Mesothelial cell of epicardium (in vitro differentiated cells): ENCODE data around the gene ABCC4. TPM values are rescaled to one million over a fixed set of nuclear protein-coding genes. Genes with fewer than 3 reads are reported as not detected.

Source experiments
- DNase-seq, 2 experiments: peaks; one replicate each; pipeline ENCODE4 v3.0.0; 2021; ENCODE audit warnings: low spot score in 2 of 2; ENCODE audit not compliant: unreplicated experiment in 2 of 2
- H3K27ac Mint-ChIP-seq: 2 replicates; pipeline ENCODE4 v1.8.0; 2021; ENCODE audit warnings: mixed read lengths
- H3K27me3 Mint-ChIP-seq: 2 replicates; pipeline ENCODE4 v1.8.0; 2021; ENCODE audit warnings: low read depth, mixed read lengths
- H3K36me3 Mint-ChIP-seq: 2 replicates; pipeline ENCODE4 v1.8.0; 2021; ENCODE audit warnings: mixed read lengths
- H3K4me1 Mint-ChIP-seq: 2 replicates; pipeline ENCODE4 v1.8.0; 2021; ENCODE audit warnings: mixed read lengths
- H3K4me3 Mint-ChIP-seq: 2 replicates; pipeline ENCODE4 v1.8.0; 2021; ENCODE audit warnings: mild to moderate bottlenecking, moderate library complexity, mixed read lengths
- H3K9me3 Mint-ChIP-seq: 2 replicates; pipeline ENCODE4 v1.8.0; 2021; ENCODE audit warnings: mixed read lengths
- CTCF ChIP-seq: fragments of 200-600 bp; sonication (generic); IDR thresholded peaks from one replicate; pipeline ENCODE4 v1.5.0; 2021; ENCODE audit warnings: antibody characterized with exemption; ENCODE audit not compliant: unreplicated experiment
- total RNA-seq: library from RNA; stranded (reverse); gene quantifications from 3 replicates; pipeline ENCODE4 v1.2.1, GENCODE V29; 2021

ABCC4 gene
- total RNA-seq, 1 donor from 2014 or later: 7.7 TPM

- TF ChIP-seq CTCF: no peak
- H3K27ac Mint-ChIP-seq: no peak overlapping the region
- peaks cover 6% of the 10 kb centered on the region for H3K9me3 Mint-ChIP-seq
- no peak for DNase-seq
- H3K4me1 Mint-ChIP-seq: peaks cover 16% of the 10 kb centered on the region
- H3K27me3 Mint-ChIP-seq: no peaks in the 10 kb centered on the region
- H3K36me3 Mint-ChIP-seq: no peaks in the 10 kb centered on the region
- no peak overlapping the region for H3K4me3 Mint-ChIP-seq
Observed at GRCh38 chr13:95228130-95228529, 73.1 kb downstream of the ABCC4 start.

GRCh38 chr13:95226932-95227695 lies 74.1 kb downstream of the ABCC4 start:
- Mint-ChIP-seq H3K4me3 (no peak overlapping the region), H3K9me3 (peaks cover 6% of the 10 kb centered on the region), H3K27ac (no peak overlapping the region), H3K27me3 (no peaks in the 10 kb centered on the region), H3K36me3 (no peaks in the 10 kb centered on the region), H3K4me1 (peaks cover 16% of the 10 kb centered on the region)
- no peak for TF ChIP-seq CTCF
- no peak for DNase-seq

- no peak for DNase-seq
- Mint-ChIP-seq H3K4me1 (peaks cover 15% of the 10 kb centered on the region), H3K9me3 (peaks cover 6% of the 10 kb centered on the region)
Observed at GRCh38 chr13:95226476-95226875, 74.8 kb downstream of the ABCC4 start.

DNA sequence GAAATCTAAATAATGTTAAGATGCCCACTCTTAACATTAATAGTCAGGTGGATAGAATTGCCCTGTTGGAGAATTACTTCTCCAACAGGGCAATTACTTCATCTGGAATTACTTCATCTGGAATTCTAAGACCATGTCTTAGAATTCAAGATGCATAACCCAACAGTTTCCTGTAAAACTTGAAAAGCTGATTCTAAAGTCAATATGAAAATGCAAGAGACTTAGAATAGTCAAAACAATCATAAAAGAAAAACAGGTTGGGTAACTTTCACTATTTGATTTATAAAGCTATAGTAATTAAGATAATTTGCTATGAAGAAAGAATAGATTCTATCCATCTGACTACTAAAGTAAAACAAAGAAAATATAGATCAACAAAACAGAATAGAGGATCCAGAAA lies 75.2 kb downstream of the ABCC4 start:
- Mint-ChIP-seq H3K4me1 (peaks cover 14% of the 10 kb centered on the region), H3K27me3 (no peaks in the 10 kb centered on the region), H3K4me3 (no peak overlapping the region)

More at GRCh38 chr13:95226476-95226875, 74.8 kb downstream of the ABCC4 start:
- H3K36me3 Mint-ChIP-seq: no peaks in the 10 kb centered on the region
- no peaks in the 10 kb centered on the region for H3K27me3 Mint-ChIP-seq
- H3K27ac Mint-ChIP-seq: peak overlapping the region; percentile 47
- no peak overlapping the region for H3K4me3 Mint-ChIP-seq
- TF ChIP-seq CTCF: no peak

GRCh38 chr13:95224064-95224463 lies 77.2 kb downstream of the ABCC4 start:
- Mint-ChIP-seq H3K27me3 (no peaks in the 10 kb centered on the region), H3K4me3 (no peak overlapping the region), H3K27ac (no peak overlapping the region), H3K4me1 (peaks cover 14% of the 10 kb centered on the region), H3K9me3 (peaks cover 6% of the 10 kb centered on the region), H3K36me3 (no peaks in the 10 kb centered on the region)
- no peak for DNase-seq
- no peak for TF ChIP-seq CTCF

More for the DNA sequence above, 75.2 kb downstream of the ABCC4 start:
- Mint-ChIP-seq H3K9me3 (peaks cover 6% of the 10 kb centered on the region), H3K36me3 (no peaks in the 10 kb centered on the region), H3K27ac (no peak overlapping the region)
- no peak for DNase-seq
- no peak for TF ChIP-seq CTCF

- Mint-ChIP-seq H3K36me3 (no peaks in the 10 kb centered on the region), H3K9me3 (peaks cover 6% of the 10 kb centered on the region)
- no peak for DNase-seq
Observed at GRCh38 chr13:95222733-95223018, 78.6 kb downstream of the ABCC4 start.

More at GRCh38 chr13:95222733-95223018, 78.6 kb downstream of the ABCC4 start:
- no peak for TF ChIP-seq CTCF
- Mint-ChIP-seq H3K27me3 (no peaks in the 10 kb centered on the region), H3K4me3 (no peak overlapping the region), H3K4me1 (peaks cover 21% of the 10 kb centered on the region), H3K27ac (no peak overlapping the region)
